GM21723 (cell line): Measurements from ENCODE around the gene HAO1.
A peak's percentile ranks its signal among the peaks of the same experiment; 100 is the strongest.
"Not testable (repeated sequence)": the region's sequence is repeated elsewhere in the genome, so short reads cannot be mapped to it uniquely, and the experiment has no call there.

Experiments
- ATAC-seq: cut with Tn5 transposase; IDR thresholded peaks from one replicate; pipeline ENCODE4 v1.9.1; 2021; ENCODE audit warnings: mild to moderate bottlenecking, moderate library complexity; ENCODE audit not compliant: unreplicated experiment

Gene HAO1

DNA sequence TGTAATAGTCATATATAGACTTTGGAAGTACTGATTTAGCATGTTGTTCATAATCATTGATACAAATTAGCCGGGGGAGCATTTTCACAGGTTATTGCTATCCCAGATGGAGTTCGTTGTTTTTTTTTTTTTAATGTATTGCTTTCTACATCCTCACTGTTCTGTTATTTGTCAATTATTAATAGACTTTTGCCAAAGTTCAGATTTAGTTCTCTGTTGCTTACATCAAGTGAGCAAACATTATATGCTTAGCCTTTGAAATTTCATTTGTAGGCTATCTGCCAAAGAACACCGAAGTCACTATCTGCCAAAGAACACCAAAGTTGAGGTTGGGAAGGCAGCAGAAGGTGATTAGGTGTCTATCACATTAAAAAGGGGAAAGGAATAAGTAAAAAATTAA is at the start of gene HAO1:
TSS of gene HAO1 (minus strand) at position 118 of the 400 bp plus-strand sequence. CDS start at position 82, 36 bp downstream.
- no peak for ATAC-seq

DNA sequence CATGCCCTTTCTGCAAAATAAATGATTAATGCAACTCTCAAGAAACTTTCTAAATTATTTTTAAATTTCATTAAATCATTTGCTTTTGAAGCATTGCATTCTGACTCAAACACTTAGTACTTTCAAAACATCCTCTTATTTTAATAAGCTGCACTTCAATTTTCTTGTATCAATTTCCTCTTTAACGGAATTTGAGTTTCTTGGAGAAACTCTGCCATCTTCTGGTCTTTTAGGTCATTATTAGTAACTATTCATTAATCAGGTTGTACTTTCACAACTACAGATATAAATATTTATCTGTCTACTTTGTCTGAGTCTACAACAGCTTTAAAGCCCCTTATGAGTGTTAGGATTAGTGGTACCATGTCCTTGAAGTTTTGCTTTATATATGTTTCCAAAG is 49.1 kb upstream of the HAO1 start:
- no peak for ATAC-seq

GRCh38 chr20:7985916-7986315 is 45.7 kb upstream of the HAO1 start:
- no peak for ATAC-seq

- no peak for ATAC-seq
These were observed 43.9 kb upstream of the HAO1 start for GRCh38 chr20:7984192-7984591.

DNA sequence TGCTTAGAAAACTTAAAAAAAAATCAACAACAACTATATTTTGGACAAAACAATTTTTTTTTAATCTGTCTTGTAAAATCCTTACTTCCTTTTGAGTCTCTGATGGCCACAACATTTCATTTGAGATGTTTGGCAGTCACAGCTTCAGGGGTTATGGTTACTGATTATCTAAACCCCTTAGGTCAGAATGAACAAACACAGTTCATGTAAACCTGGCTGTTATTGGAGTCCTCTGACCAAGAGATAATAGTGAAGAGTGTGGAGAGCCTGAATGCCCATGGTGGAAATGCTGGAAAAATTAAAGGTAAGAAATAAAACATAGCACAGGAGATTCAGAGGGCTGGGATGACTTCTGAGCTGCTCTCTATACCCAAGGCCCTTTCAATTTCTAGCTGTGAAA is 41.1 kb upstream of the HAO1 start:
- no peak for ATAC-seq

GRCh38 chr20:7980332-7981046 is 40.2 kb upstream of the HAO1 start:
- peak; percentile 84 for ATAC-seq

- ATAC-seq = no peak
These were observed 37.5 kb upstream of the HAO1 start for GRCh38 chr20:7977709-7978108.

GRCh38 chr20:7975851-7976414 is 35.7 kb upstream of the HAO1 start:
- ATAC-seq = no peak

DNA sequence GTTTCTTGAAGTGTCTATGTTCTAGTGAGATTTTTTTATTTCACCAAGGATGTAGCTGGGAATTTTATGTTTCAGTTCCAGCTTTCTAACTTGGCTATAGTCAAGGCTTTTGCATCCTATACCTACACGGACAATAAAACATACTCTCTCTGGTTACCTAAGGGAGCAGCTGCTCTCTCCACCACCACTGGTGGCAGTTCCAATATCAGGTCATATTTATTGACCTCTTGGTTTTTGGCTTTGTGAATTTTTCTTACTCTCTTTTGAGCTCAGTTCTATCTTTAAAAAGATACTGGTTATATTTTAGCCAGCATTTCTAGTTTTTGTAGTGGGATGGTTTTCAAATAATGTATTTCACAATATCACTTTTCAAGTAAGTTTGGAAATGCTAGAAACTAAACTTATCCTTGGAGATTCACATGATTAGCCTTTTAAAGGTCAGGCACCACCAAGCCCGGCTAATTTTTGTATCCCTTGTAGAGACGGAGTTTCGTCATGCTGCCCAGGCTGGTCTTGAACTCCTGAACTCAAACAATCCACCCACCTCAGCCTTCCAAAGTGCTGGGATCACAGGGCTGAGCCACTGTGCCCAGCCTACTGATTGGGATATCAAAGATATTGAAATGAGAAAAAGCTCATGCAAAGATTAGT is 34.7 kb upstream of the HAO1 start:
- ATAC-seq = no peak

GRCh38 chr20:7971536-7972280 is 31.4 kb upstream of the HAO1 start:
- ATAC-seq = no peak

DNA sequence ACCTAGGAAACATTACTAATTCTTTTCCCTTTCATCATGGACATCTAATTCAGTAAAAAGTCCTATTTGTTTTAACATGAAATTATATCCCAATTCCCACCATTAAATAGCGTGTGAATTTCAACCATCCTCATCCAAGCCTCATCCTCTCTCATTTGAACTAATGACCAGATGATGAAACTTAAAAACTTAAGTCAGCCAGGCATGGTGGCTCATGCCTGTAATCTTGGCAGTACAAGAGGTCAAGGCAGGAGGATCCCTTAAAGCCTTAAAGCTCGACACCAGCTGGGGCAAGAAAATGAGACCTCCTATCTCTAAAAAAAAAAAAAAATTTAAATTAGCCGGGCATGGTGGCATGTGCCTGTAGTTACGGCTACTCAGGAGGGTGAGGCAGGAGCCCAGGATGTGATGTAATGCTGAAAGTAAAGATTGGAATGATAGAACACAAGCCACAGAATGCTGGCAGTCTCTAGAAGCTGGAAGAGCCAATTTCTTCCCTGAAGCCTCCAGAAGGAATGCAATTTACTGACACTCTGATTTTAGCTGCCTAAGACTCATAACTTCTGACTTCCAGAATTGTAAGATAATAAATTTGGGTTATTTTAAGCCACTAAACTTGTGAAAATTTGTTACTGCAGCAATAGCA is 27.1 kb upstream of the HAO1 start:
- ATAC-seq = no peak

DNA sequence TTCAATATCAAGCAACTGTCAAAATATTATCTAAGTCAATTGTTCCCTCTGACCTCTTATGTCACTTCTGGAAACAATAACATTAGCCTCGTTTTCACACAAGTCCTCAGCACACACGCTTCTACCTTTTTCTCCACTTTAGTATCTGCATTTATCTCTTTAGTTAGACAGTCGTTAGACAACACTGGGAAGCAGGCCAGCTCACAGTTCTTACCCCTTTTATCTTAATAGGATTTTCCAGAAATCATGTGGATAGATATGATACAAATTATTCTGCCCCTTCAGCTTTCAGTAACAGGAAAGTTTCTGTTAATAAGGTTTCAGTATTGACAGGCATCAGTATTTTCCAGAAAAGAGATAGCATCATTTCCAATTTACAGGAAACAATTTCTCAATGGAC is 25.9 kb upstream of the HAO1 start:
- ATAC-seq = no peak

DNA sequence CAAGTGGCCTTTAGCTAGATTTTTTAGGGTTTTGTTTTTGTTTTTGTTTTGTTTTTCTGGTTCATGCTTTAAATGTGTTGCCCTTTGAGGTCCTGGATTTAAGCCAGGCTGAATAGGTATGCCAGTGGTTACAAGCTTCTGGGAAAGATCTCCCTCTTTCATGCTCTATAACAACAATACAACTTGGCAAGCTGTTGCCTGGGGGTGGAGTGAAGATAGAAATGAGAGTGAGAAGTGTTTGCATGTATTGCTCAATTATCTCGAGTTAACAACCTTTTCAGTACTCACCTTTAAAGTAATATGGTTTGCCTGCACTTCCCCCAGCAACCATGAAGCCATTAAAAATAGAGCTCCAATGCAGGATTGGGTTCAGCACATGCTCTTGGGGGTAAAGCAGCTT is 19.2 kb upstream of the HAO1 start:
- ATAC-seq = no peak

GRCh38 chr20:7956561-7956960 is 16.3 kb upstream of the HAO1 start:
- not testable (repeated sequence) for ATAC-seq

DNA sequence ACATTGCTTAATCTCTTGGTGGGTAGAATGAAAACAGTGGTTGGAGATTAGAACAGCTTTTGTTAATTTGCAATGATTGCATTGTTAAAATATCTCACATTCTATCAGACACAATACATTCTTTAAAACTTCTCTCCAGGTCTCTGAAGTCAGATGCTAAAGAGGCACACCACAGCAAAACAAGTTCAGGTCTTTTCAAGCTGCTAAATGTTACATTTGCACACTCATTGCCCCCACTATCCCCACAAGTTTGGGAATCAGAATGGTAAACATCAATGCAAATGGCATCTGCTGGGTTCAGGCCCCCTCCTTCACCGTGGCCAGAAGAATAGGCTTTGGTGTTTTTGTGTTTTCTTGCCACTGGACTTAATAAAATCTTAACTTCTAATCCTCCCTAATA is 10.1 kb upstream of the HAO1 start:
- no peak for ATAC-seq

GRCh38 chr20:7943891-7944290 is 3.6 kb upstream of the HAO1 start:
- no peak for ATAC-seq

- ATAC-seq = no peak
These were observed 595 bp downstream of the HAO1 start for GRCh38 chr20:7939663-7940062.

GRCh38 chr20:7938058-7938457 is 2.2 kb downstream of the HAO1 start:
- no peak for ATAC-seq

- ATAC-seq = no peak
These were observed 2.9 kb downstream of the HAO1 start for GRCh38 chr20:7937328-7937727.

- peak; percentile 67 for ATAC-seq
These were observed 5.2 kb downstream of the HAO1 start for GRCh38 chr20:7935027-7935551.

GRCh38 chr20:7933346-7933745 is 6.9 kb downstream of the HAO1 start:
- ATAC-seq = no peak
